Osteocyte (in vitro differentiated cells): ENCODE data around the gene CARMIL1. TPM values are rescaled to one million over a fixed set of nuclear protein-coding genes. Genes with fewer than 3 reads are reported as not detected.
"Not testable (repeated sequence)": the region's sequence is repeated elsewhere in the genome, so short reads cannot be mapped to it uniquely, and the experiment has no call there.

ENCODE experiments used
- DNase-seq: peaks from one replicate; pipeline ENCODE4 v3.0.0; 2021; ENCODE audit warnings: mixed read lengths; ENCODE audit not compliant: unreplicated experiment; ENCODE audit errors: extremely low spot score
- H3K27ac Mint-ChIP-seq: one replicate; pipeline ENCODE4 v1.8.0; 2021; ENCODE audit warnings: mild to moderate bottlenecking, mixed read lengths; ENCODE audit not compliant: unreplicated experiment
- H3K27me3 Mint-ChIP-seq: one replicate; pipeline ENCODE4 v1.8.0; 2021; ENCODE audit warnings: mixed read lengths; ENCODE audit not compliant: unreplicated experiment
- H3K36me3 Mint-ChIP-seq: one replicate; pipeline ENCODE4 v1.8.0; 2021; ENCODE audit warnings: mixed read lengths; ENCODE audit not compliant: unreplicated experiment
- H3K4me1 Mint-ChIP-seq: one replicate; pipeline ENCODE4 v1.8.0; 2021; ENCODE audit warnings: mixed read lengths; ENCODE audit not compliant: unreplicated experiment
- H3K4me3 Mint-ChIP-seq: one replicate; pipeline ENCODE4 v1.8.0; 2021; ENCODE audit warnings: mild to moderate bottlenecking, moderate library complexity, mixed read lengths; ENCODE audit not compliant: unreplicated experiment
- H3K9me3 Mint-ChIP-seq: one replicate; pipeline ENCODE4 v1.8.0; 2021; ENCODE audit warnings: mixed read lengths; ENCODE audit not compliant: unreplicated experiment
- total RNA-seq: library from RNA; stranded (reverse); gene quantifications from 2 replicates; pipeline ENCODE4 v1.2.1, GENCODE V29; 2021
- TF ChIP-seq, protein P1 (sequence below): fragments of 200-600 bp; sonication (generic); IDR thresholded peaks from 2 replicates; pipeline ENCODE4 v1.5.0; 2021; ENCODE audit warnings: antibody characterized with exemption, mild to moderate bottlenecking, moderate library complexity

Gene CARMIL1
- total RNA-seq, 1 donor from 2014 or later: 14.9 TPM

DNA sequence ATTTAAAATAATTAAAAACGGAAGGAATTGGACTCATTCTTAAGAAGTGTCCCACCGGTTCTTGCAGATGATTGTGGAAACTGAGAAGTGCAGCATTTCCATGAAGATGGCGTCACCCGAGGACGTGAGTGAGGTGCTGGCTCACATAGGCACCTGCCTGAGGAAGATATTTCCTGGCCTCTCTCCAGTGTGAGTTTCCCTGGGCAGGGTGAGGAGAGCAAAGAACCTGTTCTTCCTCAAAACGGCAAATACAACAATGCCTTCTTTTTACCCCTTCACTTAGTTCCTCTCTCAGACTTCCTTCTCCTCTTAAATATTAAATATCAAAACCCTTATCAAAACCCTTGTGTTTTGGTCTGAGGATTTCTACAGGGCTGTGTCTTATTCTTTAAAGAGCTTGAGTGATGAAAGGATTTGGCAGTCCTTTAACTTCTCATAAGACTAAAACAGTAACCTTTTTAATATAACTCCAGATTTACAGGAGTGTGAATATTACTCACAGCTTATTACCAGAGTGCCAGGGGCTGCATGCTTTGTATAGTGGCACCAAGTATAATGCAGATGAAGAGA lies 156.3 kb downstream of the CARMIL1 start:
- Mint-ChIP-seq H3K27me3 (no peaks in the 10 kb centered on the region), H3K4me1 (no peaks in the 10 kb centered on the region), H3K4me3 (no peak overlapping the region), H3K9me3 (no peaks in the 10 kb centered on the region), H3K36me3 (no peaks in the 10 kb centered on the region), H3K27ac (no peak overlapping the region)
- TF ChIP-seq, protein P1, sequence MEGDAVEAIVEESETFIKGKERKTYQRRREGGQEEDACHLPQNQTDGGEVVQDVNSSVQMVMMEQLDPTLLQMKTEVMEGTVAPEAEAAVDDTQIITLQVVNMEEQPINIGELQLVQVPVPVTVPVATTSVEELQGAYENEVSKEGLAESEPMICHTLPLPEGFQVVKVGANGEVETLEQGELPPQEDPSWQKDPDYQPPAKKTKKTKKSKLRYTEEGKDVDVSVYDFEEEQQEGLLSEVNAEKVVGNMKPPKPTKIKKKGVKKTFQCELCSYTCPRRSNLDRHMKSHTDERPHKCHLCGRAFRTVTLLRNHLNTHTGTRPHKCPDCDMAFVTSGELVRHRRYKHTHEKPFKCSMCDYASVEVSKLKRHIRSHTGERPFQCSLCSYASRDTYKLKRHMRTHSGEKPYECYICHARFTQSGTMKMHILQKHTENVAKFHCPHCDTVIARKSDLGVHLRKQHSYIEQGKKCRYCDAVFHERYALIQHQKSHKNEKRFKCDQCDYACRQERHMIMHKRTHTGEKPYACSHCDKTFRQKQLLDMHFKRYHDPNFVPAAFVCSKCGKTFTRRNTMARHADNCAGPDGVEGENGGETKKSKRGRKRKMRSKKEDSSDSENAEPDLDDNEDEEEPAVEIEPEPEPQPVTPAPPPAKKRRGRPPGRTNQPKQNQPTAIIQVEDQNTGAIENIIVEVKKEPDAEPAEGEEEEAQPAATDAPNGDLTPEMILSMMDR: no peak
- DNase-seq: no peak

GRCh38 chr6:25436760-25437159 lies 157.6 kb downstream of the CARMIL1 start:
- Mint-ChIP-seq H3K27me3 (no peaks in the 10 kb centered on the region), H3K27ac (no peak overlapping the region), H3K9me3 (no peaks in the 10 kb centered on the region), H3K4me1 (peaks cover 3% of the 10 kb centered on the region), H3K36me3 (no peaks in the 10 kb centered on the region), H3K4me3 (no peak overlapping the region)
- TF ChIP-seq, protein P1: no peak
- DNase-seq: no peak

GRCh38 chr6:25439368-25439767 lies 160.2 kb downstream of the CARMIL1 start:
- H3K4me1 Mint-ChIP-seq: peaks cover 10% of the 10 kb centered on the region
- H3K9me3 Mint-ChIP-seq: no peaks in the 10 kb centered on the region
- H3K27ac Mint-ChIP-seq: no peak overlapping the region
- TF ChIP-seq, protein P1: no peak
- H3K27me3 Mint-ChIP-seq: no peaks in the 10 kb centered on the region
- H3K4me3 Mint-ChIP-seq: no peak overlapping the region
- no peaks in the 10 kb centered on the region for H3K36me3 Mint-ChIP-seq
- no peak for DNase-seq

- DNase-seq: no peak
- Mint-ChIP-seq H3K4me1 (peaks cover 10% of the 10 kb centered on the region), H3K4me3 (no peak overlapping the region), H3K27ac (no peak overlapping the region), H3K27me3 (no peaks in the 10 kb centered on the region), H3K36me3 (peaks cover 4% of the 10 kb centered on the region), H3K9me3 (peaks cover 11% of the 10 kb centered on the region)
- TF ChIP-seq, protein P1: no peak
These were observed 162.6 kb downstream of the CARMIL1 start for GRCh38 chr6:25441663-25442270.

DNA sequence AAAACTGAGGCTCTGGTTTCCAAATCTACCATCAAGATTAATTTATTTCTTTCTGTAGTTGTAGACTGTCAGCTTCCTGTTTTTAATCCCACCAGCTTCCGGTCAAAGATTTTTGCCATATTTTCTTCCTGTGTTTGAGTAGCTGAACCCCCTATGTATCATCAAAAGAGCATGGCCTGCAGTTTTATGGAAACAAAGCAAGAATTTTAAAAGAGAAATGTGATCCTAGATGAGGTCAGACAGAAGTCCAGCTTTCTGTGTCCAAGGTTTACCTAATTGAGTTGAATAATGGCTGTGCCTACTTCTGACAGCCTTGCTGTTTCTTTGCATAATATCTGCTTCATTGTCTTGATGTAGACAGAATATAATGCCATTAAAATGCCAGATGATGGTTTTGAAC lies 163.7 kb downstream of the CARMIL1 start:
- H3K27me3 Mint-ChIP-seq: no peaks in the 10 kb centered on the region
- TF ChIP-seq, protein P1: no peak
- no peak for DNase-seq
- no peak overlapping the region for H3K4me3 Mint-ChIP-seq
- H3K4me1 Mint-ChIP-seq: peaks cover 21% of the 10 kb centered on the region
- peaks cover 11% of the 10 kb centered on the region for H3K9me3 Mint-ChIP-seq
- H3K27ac Mint-ChIP-seq: peak overlapping the region; percentile 67
- H3K36me3 Mint-ChIP-seq: peaks cover 4% of the 10 kb centered on the region

GRCh38 chr6:25444521-25444920 lies 165.3 kb downstream of the CARMIL1 start:
- H3K36me3 Mint-ChIP-seq, H3K4me3 Mint-ChIP-seq, DNase-seq, H3K27ac Mint-ChIP-seq, H3K27me3 Mint-ChIP-seq: not testable (repeated sequence)
- Mint-ChIP-seq H3K9me3 (peaks cover 11% of the 10 kb centered on the region), H3K4me1 (peaks cover 31% of the 10 kb centered on the region)
